D721Med (cell line): ENCODE results near the gene LRRC74B.
"Not testable (repeated sequence)": the region's sequence is repeated elsewhere in the genome, so short reads cannot be mapped to it uniquely, and the experiment has no call there.

Experiments used
- DNase-seq: peaks from one replicate; pipeline ENCODE4 v3.0.0; 2011; ENCODE audit warnings: low spot score; ENCODE audit not compliant: insufficient read length
- FAIRE-seq: peaks from 2 replicates; lab custom pipeline; 2011; peaks lifted over from hg19 to GRCh38; lab: Jason Lieb, UNC
- TF ChIP-seq, protein P1 (sequence below): IDR thresholded peaks from 2 replicates; pipeline ENCODE4 v1.5.1; 2012; ENCODE audit warnings: mild to moderate bottlenecking, control low read depth; ENCODE audit not compliant: insufficient read depth; ENCODE audit errors: missing control alignments

Gene LRRC74B

GRCh38 chr22:21054714-21055563, 9.2 kb downstream of the LRRC74B start:
- no peak for DNase-seq
- no peak for FAIRE-seq
- TF ChIP-seq, protein P1, sequence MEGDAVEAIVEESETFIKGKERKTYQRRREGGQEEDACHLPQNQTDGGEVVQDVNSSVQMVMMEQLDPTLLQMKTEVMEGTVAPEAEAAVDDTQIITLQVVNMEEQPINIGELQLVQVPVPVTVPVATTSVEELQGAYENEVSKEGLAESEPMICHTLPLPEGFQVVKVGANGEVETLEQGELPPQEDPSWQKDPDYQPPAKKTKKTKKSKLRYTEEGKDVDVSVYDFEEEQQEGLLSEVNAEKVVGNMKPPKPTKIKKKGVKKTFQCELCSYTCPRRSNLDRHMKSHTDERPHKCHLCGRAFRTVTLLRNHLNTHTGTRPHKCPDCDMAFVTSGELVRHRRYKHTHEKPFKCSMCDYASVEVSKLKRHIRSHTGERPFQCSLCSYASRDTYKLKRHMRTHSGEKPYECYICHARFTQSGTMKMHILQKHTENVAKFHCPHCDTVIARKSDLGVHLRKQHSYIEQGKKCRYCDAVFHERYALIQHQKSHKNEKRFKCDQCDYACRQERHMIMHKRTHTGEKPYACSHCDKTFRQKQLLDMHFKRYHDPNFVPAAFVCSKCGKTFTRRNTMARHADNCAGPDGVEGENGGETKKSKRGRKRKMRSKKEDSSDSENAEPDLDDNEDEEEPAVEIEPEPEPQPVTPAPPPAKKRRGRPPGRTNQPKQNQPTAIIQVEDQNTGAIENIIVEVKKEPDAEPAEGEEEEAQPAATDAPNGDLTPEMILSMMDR, result no peak

DNA sequence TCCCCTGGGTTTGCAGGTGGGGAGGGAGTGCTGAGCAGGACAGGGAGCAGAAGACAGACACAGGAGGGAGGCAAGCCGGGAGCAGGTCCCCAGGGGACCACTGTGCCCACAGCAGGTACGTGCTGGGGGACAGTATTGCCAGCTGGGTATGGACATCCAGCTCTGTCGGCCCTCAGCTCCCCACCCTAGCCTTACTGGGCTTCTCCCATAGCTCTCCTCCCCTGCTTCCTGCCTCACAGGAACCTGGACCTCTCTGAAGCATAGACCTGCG, 9.8 kb downstream of the LRRC74B start:
- no peak for DNase-seq
- TF ChIP-seq, protein P1, result no peak
- no peak for FAIRE-seq

DNA sequence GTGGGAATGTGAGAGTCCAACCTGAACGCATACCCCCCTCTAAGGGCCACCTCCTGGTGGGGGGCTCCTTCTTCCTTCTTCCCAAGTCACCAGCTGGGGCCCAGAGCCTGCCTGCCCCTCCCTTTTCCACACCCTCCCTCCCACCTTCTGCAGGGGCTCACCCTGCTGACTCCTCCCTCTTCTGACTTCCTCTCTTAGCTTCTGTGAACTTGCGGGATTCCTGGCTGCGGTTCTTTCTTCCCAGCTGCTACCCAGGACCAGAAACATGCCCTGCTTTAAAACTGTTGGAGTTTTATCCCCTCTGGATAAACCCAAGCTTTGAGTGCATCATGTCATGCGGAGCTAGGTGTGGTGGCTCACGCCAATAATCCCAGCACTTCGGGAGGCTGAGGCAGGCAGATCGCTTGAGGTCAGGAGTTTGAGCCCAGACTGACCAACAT, 10.2 kb downstream of the LRRC74B start:
- TF ChIP-seq, protein P1, result no peak
- FAIRE-seq (no peak), DNase-seq (no peak)

DNA sequence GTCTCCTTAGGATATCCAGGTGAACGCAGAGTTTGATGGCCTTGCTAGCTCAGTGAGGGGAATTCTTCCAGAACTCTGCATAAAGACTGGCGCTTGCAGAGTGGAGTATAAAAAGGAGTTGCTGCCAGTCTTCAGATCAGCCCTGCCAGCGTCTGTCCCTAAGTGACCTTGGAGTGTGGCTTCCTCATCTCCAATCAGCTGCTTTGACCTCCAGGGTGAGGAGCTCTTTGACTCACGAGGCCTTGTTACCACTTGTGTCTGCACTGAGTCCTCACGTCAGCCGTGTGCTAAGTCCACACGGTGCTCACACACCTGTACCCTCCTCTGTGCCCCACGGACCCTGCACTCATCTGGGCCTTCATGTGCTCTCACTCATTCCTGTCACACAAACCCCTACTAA, 14.6 kb downstream of the LRRC74B start:
- FAIRE-seq, DNase-seq: not testable (repeated sequence)

GRCh38 chr22:21061660-21062321, 16.0 kb downstream of the LRRC74B start:
- DNase-seq, FAIRE-seq: not testable (repeated sequence)

DNA sequence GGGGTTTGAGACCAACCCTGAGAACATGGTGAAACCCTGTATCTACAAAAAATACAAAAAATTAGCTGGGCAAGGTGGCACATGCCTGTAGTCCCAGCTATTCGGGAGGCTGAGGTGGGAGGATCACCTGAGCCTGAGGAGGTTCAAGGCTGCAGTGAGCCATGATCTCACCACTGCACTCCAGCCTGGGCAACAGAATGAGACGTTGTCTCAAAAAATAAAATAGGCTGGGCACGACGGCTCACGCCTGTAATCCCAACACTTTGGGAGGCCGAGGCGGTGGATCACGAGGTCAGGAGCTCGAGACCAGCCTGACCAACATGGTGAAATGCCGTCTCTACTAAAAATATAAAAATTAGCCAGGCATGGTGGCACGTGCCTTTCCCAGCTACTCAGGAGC, 18.7 kb downstream of the LRRC74B start:
- DNase-seq, FAIRE-seq: not testable (repeated sequence)

- DNase-seq (no peak), FAIRE-seq (no peak)
- TF ChIP-seq, protein P1, result no peak
Measured at GRCh38 chr22:21064917-21065864, 19.4 kb downstream of the LRRC74B start.

DNA sequence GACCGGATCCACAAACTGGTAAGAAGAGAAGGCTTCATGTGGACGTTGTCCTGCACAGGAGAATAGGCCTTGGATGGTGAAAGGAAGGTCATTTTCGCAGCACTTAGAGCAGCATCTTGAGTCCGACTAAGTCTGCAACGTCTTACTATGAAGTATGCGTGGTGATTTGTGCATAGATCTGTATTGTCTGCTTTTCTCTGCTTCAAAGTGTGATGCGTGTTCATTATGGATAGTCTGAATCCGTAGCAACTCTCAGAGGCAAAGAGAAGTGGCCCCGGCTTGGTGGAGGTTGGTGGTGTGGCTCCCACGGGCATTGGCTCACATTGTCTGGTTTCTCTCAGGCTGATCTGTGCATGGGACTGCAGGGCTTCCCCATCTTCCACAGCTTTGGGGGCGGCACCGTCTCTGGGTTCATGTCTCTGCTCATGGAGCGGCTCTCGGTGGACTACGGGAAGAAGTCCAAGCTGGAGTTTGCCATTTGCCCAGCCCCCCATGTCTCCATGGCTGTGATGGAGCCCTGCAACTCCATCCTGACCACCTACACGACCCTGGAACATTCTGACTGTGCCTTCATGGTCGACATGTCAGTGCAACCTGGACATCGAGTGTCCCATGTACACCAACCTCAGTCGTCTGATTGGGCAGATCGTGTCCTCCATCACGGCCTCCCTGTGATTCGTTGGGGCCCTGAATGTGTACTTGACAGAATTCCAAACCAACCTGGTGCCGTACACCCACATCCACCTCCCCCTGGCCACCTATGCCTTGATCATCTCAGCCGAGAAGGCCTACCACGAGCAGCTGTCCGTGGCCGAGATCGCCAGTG, 21.5 kb downstream of the LRRC74B start:
- DNase-seq (no peak), FAIRE-seq (no peak)
- TF ChIP-seq, protein P1, result no peak
